Stomach (tissue), 9 donors: ENCODE measurements around the gene KRTAP10-5. TPM values are rescaled to one million over a fixed set of nuclear protein-coding genes. Genes with fewer than 3 reads are reported as not detected.

Experiments
- DNase-seq, 2 donors: peaks; one replicate each; pipeline versions ENCODE4 v3.0.0 to v3.0.0-alpha.2; 2013 to 2019
- H3K27ac ChIP-seq, 5 donors: fragments of 200-600 bp in 4 of 5; sonication (generic) in 4 of 5; one replicate each; pipeline ENCODE4 v1.5.1; 2013 to 2019; ENCODE audit warnings: mild to moderate bottlenecking in 1 of 5, moderate library complexity in 1 of 5
- H3K27me3 ChIP-seq, 3 donors: fragments of 200-600 bp; sonication (generic); one replicate each; pipeline ENCODE4 v1.5.1; 2017 to 2019; ENCODE audit warnings: mixed run types in 1 of 3
- H3K36me3 ChIP-seq, 4 donors: fragments of 200-600 bp; sonication (generic); 1 replicate in 3 of 4; 2 replicates in 1 of 4; pipeline ENCODE4 v1.5.1; 2016 to 2019
- H3K4me1 ChIP-seq, 4 donors: fragments of 200-600 bp; sonication (generic); one replicate each; pipeline ENCODE4 v1.5.1; 2016 to 2019
- H3K4me3 ChIP-seq, 4 donors: fragments of 200-600 bp; sonication (generic) in 3 of 4; one replicate each; pipeline ENCODE4 v1.5.1; 2016 to 2019; ENCODE audit warnings: mild to moderate bottlenecking in 1 of 4
- H3K9me3 ChIP-seq, 4 donors: fragments of 200-600 bp; sonication (generic); one replicate each; pipeline ENCODE4 v1.5.1; 2016 to 2019
- EP300 ChIP-seq: sonication (generic); formaldehyde crosslinking; IDR thresholded peaks from one replicate; pipeline ENCODE4 v1.6.1; 2017; ENCODE audit warnings: antibody characterized with exemption
- POLR2A ChIP-seq, 4 donors: fragments of 450-650 bp; IDR thresholded peaks; one replicate each; pipeline ENCODE4 v1.6.1; 2016; ENCODE audit warnings: antibody characterized with exemption in 4 of 4, control low read depth in 2 of 4, mild to moderate bottlenecking in 1 of 4, moderate library complexity in 1 of 4
- POLR2AphosphoS5 ChIP-seq, 3 donors: sonication (generic); formaldehyde crosslinking; IDR thresholded peaks; one replicate each; pipeline ENCODE4 v1.6.1; 2016; ENCODE audit warnings: antibody characterized with exemption in 3 of 3
- WGBS, 5 donors: extraction: QIAGEN DNeasy Blood & Tissue Kit in 3 of 5; methylation state at CpG; one replicate each; pipeline versions ENCODE4 v1.1.5 to v1.1.7; 2013 to 2018; 5-methylcytosine and 5-hydroxymethylcytosine counted together
- intact Hi-C: fragments of 100-400 bp; cut with DNase I; formaldehyde crosslinking; loops from one replicate; pipeline ENCODE4 v1.15.1; 2023; ENCODE audit warnings: low total_unique reads
- polyA plus RNA-seq, 3 donors: library from polyadenylated mRNA; stranded (reverse); fragments of 200-250 nt; gene quantifications; one replicate each; pipeline ENCODE4 v1.2.3, GENCODE V29; 2013
- total RNA-seq, 5 donors: library from RNA; depleted of rRNA; stranded (reverse); fragments of >200 nt; gene quantifications; one replicate each; pipeline versions ENCODE4 v1.1.0 to v1.2.3, GENCODE V29; 2014 to 2016
- TF ChIP-seq, protein P1 (sequence below), 7 experiments: fragments of 450-650 bp in 4 of 7; fragments of 200-600 bp in 3 of 7; sonication (generic) in 3 of 7; IDR thresholded peaks; one replicate each; pipeline ENCODE4 v1.5.1; 2016 to 2019; ENCODE audit warnings: antibody characterized with exemption in 7 of 7, control low read depth in 2 of 7, mild to moderate bottlenecking in 1 of 7
- donor health status: healthy with polysubstance abuse.
- donor health status: Bipolar disorder and iron deficiency.
- donor health status: healthy.

Gene KRTAP10-5
- total and polyA plus RNA-seq, 8 donors, result 0.10 TPM; not detected in 7

DNA sequence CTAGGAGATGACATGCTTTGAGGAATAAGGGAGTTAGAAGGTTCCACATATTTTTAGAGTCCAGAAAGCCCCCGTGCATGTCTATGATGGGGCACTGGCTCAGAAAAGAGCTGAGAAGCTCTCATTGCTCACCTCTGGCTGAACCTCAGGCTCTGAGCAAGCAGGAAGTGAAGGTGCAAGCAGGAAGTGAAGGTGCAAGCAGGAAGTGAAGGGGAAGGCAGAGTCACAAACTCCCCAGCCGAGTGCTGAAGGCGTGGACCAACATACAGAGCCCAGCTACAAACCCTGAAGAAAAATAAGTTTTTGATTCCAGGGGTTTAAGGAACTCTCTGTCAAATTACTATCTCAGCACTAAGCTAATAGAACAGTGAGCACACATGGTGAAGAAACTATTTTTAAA lies 38.5 kb upstream of the KRTAP10-5 start:
- 47 to 74% (median 55%) methylated on average over 3 of the region's 3 CpGs for WGBS, 5 donors
- Histone ChIP-seq H3K9me3 (peaks cover 0 to 25% (median 16%) of the 10 kb centered on the region in 4 donors), H3K4me3 (no peak overlapping the region), H3K27me3 (peaks cover 0 to 22% (median 0%) of the 10 kb centered on the region in 3 donors), H3K4me1 (no peaks in the 10 kb centered on the region), H3K27ac (peak overlapping the region in 2 of 5 donors; percentile 2 to 47), H3K36me3 (no peaks in the 10 kb centered on the region)
- TF ChIP-seq, protein P1, sequence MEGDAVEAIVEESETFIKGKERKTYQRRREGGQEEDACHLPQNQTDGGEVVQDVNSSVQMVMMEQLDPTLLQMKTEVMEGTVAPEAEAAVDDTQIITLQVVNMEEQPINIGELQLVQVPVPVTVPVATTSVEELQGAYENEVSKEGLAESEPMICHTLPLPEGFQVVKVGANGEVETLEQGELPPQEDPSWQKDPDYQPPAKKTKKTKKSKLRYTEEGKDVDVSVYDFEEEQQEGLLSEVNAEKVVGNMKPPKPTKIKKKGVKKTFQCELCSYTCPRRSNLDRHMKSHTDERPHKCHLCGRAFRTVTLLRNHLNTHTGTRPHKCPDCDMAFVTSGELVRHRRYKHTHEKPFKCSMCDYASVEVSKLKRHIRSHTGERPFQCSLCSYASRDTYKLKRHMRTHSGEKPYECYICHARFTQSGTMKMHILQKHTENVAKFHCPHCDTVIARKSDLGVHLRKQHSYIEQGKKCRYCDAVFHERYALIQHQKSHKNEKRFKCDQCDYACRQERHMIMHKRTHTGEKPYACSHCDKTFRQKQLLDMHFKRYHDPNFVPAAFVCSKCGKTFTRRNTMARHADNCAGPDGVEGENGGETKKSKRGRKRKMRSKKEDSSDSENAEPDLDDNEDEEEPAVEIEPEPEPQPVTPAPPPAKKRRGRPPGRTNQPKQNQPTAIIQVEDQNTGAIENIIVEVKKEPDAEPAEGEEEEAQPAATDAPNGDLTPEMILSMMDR (IDR thresholded peaks at IDR 0.05), result no peak
- TF ChIP-seq POLR2AphosphoS5 (IDR thresholded peaks at IDR 0.05) (no peak), EP300 (no peak), POLR2A (IDR thresholded peaks at IDR 0.05) (no peak)
- intact Hi-C loops, result no loop called here
- DNase-seq, result peak in 1 of 2 donors; percentile 54

DNA sequence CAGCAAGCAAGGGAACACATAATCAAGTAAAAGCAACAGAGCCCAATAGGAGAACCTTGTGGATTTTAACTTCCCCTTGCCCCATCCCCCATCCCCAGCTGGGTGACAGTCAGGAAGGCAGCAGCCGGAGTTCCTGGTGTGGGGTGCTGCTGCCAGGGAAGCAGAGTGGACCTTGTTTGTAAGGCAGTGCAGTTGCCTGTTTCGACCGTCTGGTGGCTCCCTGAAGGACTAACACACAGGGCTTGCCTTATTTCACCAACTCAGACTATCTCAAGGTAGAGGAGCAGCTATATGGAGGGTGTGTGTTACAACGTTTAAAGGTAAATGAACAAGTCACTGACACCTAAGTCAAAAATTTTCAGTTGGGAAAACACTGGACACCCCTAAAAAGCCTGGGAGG lies 38.1 kb upstream of the KRTAP10-5 start:
- TF ChIP-seq, protein P1 (IDR thresholded peaks at IDR 0.05), result peak in 4 of 7 experiments; percentile 8 to 19 (median 15)
- no peak for TF ChIP-seq POLR2A (IDR thresholded peaks at IDR 0.05)
- peaks cover 0 to 26% (median 0%) of the 10 kb centered on the region in 3 donors for H3K27me3 ChIP-seq
- no peak overlapping the region for H3K4me3 ChIP-seq
- H3K27ac ChIP-seq, result peak overlapping the region in 2 of 5 donors; percentile 2 to 47
- intact Hi-C loops, result no loop called here
- H3K36me3 ChIP-seq, result no peaks in the 10 kb centered on the region
- H3K4me1 ChIP-seq, result no peaks in the 10 kb centered on the region
- DNase-seq, result peak in 1 of 2 donors; percentile 43
- H3K9me3 ChIP-seq, result peaks cover 0 to 21% (median 12%) of the 10 kb centered on the region in 4 donors
- WGBS, 5 donors, result 10 to 24% (median 16%) methylated on average over 4 of the region's 4 CpGs

DNA sequence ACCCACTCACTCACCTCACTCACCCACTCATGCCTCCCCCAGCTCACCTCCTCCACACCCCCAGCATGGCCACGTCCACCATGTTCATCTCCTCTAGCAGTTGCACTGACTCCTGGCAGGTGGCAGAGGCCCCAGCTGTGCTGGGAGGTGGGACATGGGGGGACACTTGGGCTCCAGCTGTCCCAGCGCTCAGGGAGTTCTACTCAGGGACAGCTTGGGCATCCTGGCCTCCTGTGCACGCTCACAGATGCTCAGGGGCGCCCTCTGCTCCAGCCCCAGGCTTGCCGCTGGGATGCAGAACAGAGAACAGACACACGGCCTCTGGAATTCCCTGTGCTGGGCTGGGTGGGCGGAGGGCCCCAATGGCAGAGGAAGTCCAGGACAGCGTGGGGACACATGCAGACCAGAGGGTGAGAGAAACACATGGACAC lies 36.7 kb upstream of the KRTAP10-5 start:
- Histone ChIP-seq H3K4me3 (no peak overlapping the region), H3K27me3 (peaks cover 0 to 40% (median 0%) of the 10 kb centered on the region in 3 donors), H3K9me3 (peaks cover 0 to 6% (median 2%) of the 10 kb centered on the region in 4 donors), H3K4me1 (no peaks in the 10 kb centered on the region), H3K27ac (no peak overlapping the region), H3K36me3 (no peaks in the 10 kb centered on the region)
- DNase-seq, result no peak
- 50 to 70% (median 61%) methylated on average over 4 to 8 of the region's 8 CpGs for WGBS, 5 donors
- TF ChIP-seq, protein P1 (IDR thresholded peaks at IDR 0.05), result no peak
- TF ChIP-seq EP300, result no peak
- no peak for TF ChIP-seq POLR2A (IDR thresholded peaks at IDR 0.05)
- TF ChIP-seq POLR2AphosphoS5 (IDR thresholded peaks at IDR 0.05), result no peak
- intact Hi-C loops, result no loop called here

DNA sequence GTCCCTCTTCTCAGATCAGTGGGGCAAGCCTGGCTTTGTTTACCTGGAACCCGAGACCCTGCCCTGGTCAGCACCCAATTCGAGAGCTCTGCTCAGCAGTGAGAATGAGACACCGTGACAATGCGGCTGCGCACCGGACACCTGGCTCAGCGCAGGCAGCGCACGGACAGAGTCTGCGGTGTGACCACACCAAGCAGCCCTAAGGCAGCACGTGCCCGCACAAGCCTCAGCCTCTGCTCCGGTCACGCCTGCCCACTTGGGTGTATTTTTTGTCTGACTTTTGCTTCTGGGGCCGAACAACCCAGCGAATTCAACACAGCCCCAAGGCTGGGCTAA lies 36.2 kb upstream of the KRTAP10-5 start:
- Histone ChIP-seq H3K4me3 (no peak overlapping the region), H3K4me1 (no peaks in the 10 kb centered on the region), H3K9me3 (peaks cover 0 to 11% (median 6%) of the 10 kb centered on the region in 4 donors), H3K36me3 (no peaks in the 10 kb centered on the region), H3K27me3 (peaks cover 0 to 46% (median 0%) of the 10 kb centered on the region in 3 donors), H3K27ac (no peak overlapping the region)
- intact Hi-C loops, result no loop called here
- no peak for DNase-seq
- TF ChIP-seq EP300 (no peak), POLR2A (IDR thresholded peaks at IDR 0.05) (no peak), POLR2AphosphoS5 (IDR thresholded peaks at IDR 0.05) (no peak)
- TF ChIP-seq, protein P1 (IDR thresholded peaks at IDR 0.05), result no peak
- 70 to 83% (median 78%) methylated on average over 8 to 16 of the region's 16 CpGs for WGBS, 5 donors
